ENCODE results near the gene DNAAF5.

DNAAF5 gene

GRCh38 chr7:726084-726853, at the start of gene DNAAF5:
Gene DNAAF5, plus strand, starts transcription at chr7:726699. Its CDS starts 22 bp downstream, at chr7:726721.
- DNase-seq (ENCODE audit: low read depth): peak; percentile 88

- DNase-seq (ENCODE audit: low read depth): no peak
Observed at GRCh38 chr7:676972-677385, 49.5 kb upstream of the DNAAF5 start.

- DNase-seq (ENCODE audit: low read depth): no peak
Observed at GRCh38 chr7:680411-681127, 45.9 kb upstream of the DNAAF5 start.

- DNase-seq (ENCODE audit: low read depth): no peak
Observed at GRCh38 chr7:681551-682307, 44.8 kb upstream of the DNAAF5 start.

- DNase-seq (ENCODE audit: low read depth): no peak
Observed at GRCh38 chr7:682810-683209, 43.7 kb upstream of the DNAAF5 start.

GRCh38 chr7:683526-684205, 42.8 kb upstream of the DNAAF5 start:
- no peak for DNase-seq (ENCODE audit: low read depth)

- no peak for DNase-seq (ENCODE audit: low read depth)
Observed at GRCh38 chr7:684416-684815, 42.1 kb upstream of the DNAAF5 start.

GRCh38 chr7:685540-685939, 41.0 kb upstream of the DNAAF5 start:
- no peak for DNase-seq (ENCODE audit: low read depth)

- no peak for DNase-seq (ENCODE audit: low read depth)
Observed at GRCh38 chr7:690478-691360, 35.8 kb upstream of the DNAAF5 start.

- no peak for DNase-seq (ENCODE audit: low read depth)
Observed at GRCh38 chr7:691361-692045, 35.0 kb upstream of the DNAAF5 start.

GRCh38 chr7:693280-693679, 33.2 kb upstream of the DNAAF5 start:
- DNase-seq (ENCODE audit: low read depth): no peak

GRCh38 chr7:696426-696811, 30.1 kb upstream of the DNAAF5 start:
- no peak for DNase-seq (ENCODE audit: low read depth)

GRCh38 chr7:696812-697551, 29.5 kb upstream of the DNAAF5 start:
- DNase-seq (ENCODE audit: low read depth): no peak

- no peak for DNase-seq (ENCODE audit: low read depth)
Observed at GRCh38 chr7:698515-699475, 27.7 kb upstream of the DNAAF5 start.

- no peak for DNase-seq (ENCODE audit: low read depth)
Observed at GRCh38 chr7:699476-700170, 26.9 kb upstream of the DNAAF5 start.

GRCh38 chr7:701086-701671, 25.3 kb upstream of the DNAAF5 start:
- DNase-seq (ENCODE audit: low read depth): no peak

- DNase-seq (ENCODE audit: low read depth): no peak
Observed at GRCh38 chr7:703049-703448, 23.4 kb upstream of the DNAAF5 start.

- DNase-seq (ENCODE audit: low read depth): no peak
Observed at GRCh38 chr7:706721-707120, 19.8 kb upstream of the DNAAF5 start.

Data from activated T-cell treated with anti-CD3 and anti-CD28 coated beads for 48 hours (primary cell).